OCI-LY1 (cell line): Measurements from ENCODE around the gene TMEM184B.

Experiments
- H2AFZ ChIP-seq: fragments of 200-600 bp; sonication (generic), shearing (Covaris generic); 2 replicates; pipeline ENCODE4 v1.6.0; 2014; ENCODE audit warnings: antibody characterized with exemption, mild to moderate bottlenecking, low read length
- H3F3A ChIP-seq: fragments of 200-600 bp; sonication (generic), shearing (Covaris generic); 2 replicates; pipeline ENCODE4 v1.6.0; 2014; ENCODE audit warnings: mild to moderate bottlenecking, antibody characterized with exemption, low read length, moderate library complexity; ENCODE audit not compliant: insufficient read depth
- H3K27ac ChIP-seq: fragments of 200-600 bp; sonication (generic); 2 replicates; pipeline ENCODE4 v1.5.1; 2014; ENCODE audit warnings: low read length, mixed run types, mild to moderate bottlenecking, low read depth; ENCODE audit not compliant: poor library complexity, severe bottlenecking
- H3K27me3 ChIP-seq: fragments of 200-600 bp; sonication (generic); 2 replicates; pipeline ENCODE4 v1.6.0; 2014; ENCODE audit warnings: antibody characterized with exemption, mild to moderate bottlenecking, low read length, moderate library complexity; ENCODE audit not compliant: insufficient read depth
- H3K36me3 ChIP-seq: fragments of 200-600 bp; sonication (generic); 2 replicates; pipeline ENCODE4 v1.6.1; 2014; ENCODE audit warnings: mild to moderate bottlenecking, antibody characterized with exemption, low read length, moderate library complexity, mixed read lengths; ENCODE audit not compliant: insufficient read depth
- H3K4me1 ChIP-seq: fragments of 200-600 bp; sonication (generic); 2 replicates; pipeline ENCODE4 v1.5.1; 2014; ENCODE audit warnings: mild to moderate bottlenecking, low read length, moderate library complexity; ENCODE audit not compliant: insufficient read depth, severe bottlenecking
- H3K4me2 ChIP-seq: fragments of 200-600 bp; sonication (generic), shearing (Covaris generic); 2 replicates; pipeline ENCODE4 v1.6.1; 2014; ENCODE audit warnings: low read length
- H3K4me3 ChIP-seq: fragments of 200-600 bp; sonication (generic); 2 replicates; pipeline ENCODE4 v1.5.1; 2014; ENCODE audit warnings: low read length, low read depth, mild to moderate bottlenecking, mixed read lengths; ENCODE audit not compliant: poor library complexity, severe bottlenecking
- H3K79me2 ChIP-seq: fragments of 200-600 bp; shearing (Covaris generic); 2 replicates; pipeline ENCODE4 v1.6.1; 2016; ENCODE audit warnings: mixed run types, low read length, mixed read lengths; ENCODE audit not compliant: insufficient read depth
- H3K9ac ChIP-seq: fragments of 200-600 bp; sonication (generic), shearing (Covaris generic); 2 replicates; pipeline ENCODE4 v1.6.1; 2014; ENCODE audit warnings: mild to moderate bottlenecking, low read length, mixed read lengths
- H3K9me2 ChIP-seq: fragments of 200-600 bp; sonication (generic), shearing (Covaris generic); 2 replicates; pipeline ENCODE4 v1.6.1; 2014; ENCODE audit warnings: low read depth, mild to moderate bottlenecking, low read length, mixed read lengths
- H3K9me3 ChIP-seq: fragments of 200-600 bp; shearing (Covaris generic); 2 replicates; pipeline ENCODE4 v1.6.1; 2014; ENCODE audit warnings: low read length, mixed read lengths
- H4K20me1 ChIP-seq: fragments of 200-600 bp; sonication (generic), shearing (Covaris generic); 2 replicates; pipeline ENCODE4 v1.6.0; 2016; ENCODE audit warnings: mild to moderate bottlenecking, low read length; ENCODE audit not compliant: insufficient read depth
- CTCF ChIP-seq: fragments of 200-600 bp; sonication (generic), shearing (Covaris generic); IDR thresholded peaks from 2 replicates; pipeline ENCODE4 v1.5.1; 2017; ENCODE audit warnings: mild to moderate bottlenecking, antibody characterized with exemption, low read length, moderate library complexity, mixed read lengths
- EZH2 ChIP-seq: fragments of 200-600 bp; sonication (generic), shearing (Covaris generic); IDR thresholded peaks from 2 replicates; pipeline ENCODE4 v1.8.0; 2017; ENCODE audit warnings: borderline replicate concordance, mixed run types, mild to moderate bottlenecking, antibody characterized with exemption, low read length, moderate library complexity, mixed read lengths

TMEM184B gene

GRCh38 chr22:38221908-38222796 lies 50.7 kb downstream of the TMEM184B start:
- Histone ChIP-seq H3K9me3 (no peaks in the 10 kb centered on the region), H3K27me3 (no peaks in the 10 kb centered on the region; the same call in 1 of the 2 replicates), H4K20me1 (no peaks in the 10 kb centered on the region), H3K9me2 (no peaks in the 10 kb centered on the region), H3K9ac (no peak overlapping the region), H3K27ac (no peak overlapping the region), H3K4me3 (no peak overlapping the region), H3K4me1 (no peaks in the 10 kb centered on the region), H3K4me2 (no peak overlapping the region), H2AFZ (no peak overlapping the region), H3K79me2 (no peaks in the 10 kb centered on the region), H3F3A (no peaks in the 10 kb centered on the region), H3K36me3 (no peaks in the 10 kb centered on the region)
- no peak for TF ChIP-seq CTCF
- TF ChIP-seq EZH2, result no peak

- no peaks in the 10 kb centered on the region for H3K36me3 ChIP-seq
- H2AFZ ChIP-seq, result no peak overlapping the region
- no peak overlapping the region for H3K4me3 ChIP-seq
- H3K27ac ChIP-seq, result no peak overlapping the region
- H3K9me3 ChIP-seq, result no peaks in the 10 kb centered on the region
- TF ChIP-seq CTCF, result no peak
- no peak for TF ChIP-seq EZH2
- no peaks in the 10 kb centered on the region for H3F3A ChIP-seq
- no peaks in the 10 kb centered on the region; the same call in 1 of the 2 replicates for H3K27me3 ChIP-seq
- H3K79me2 ChIP-seq, result no peaks in the 10 kb centered on the region
- H3K9ac ChIP-seq, result no peak overlapping the region
- no peaks in the 10 kb centered on the region for H3K4me1 ChIP-seq
- no peaks in the 10 kb centered on the region for H4K20me1 ChIP-seq
- H3K4me2 ChIP-seq, result no peak overlapping the region
- no peaks in the 10 kb centered on the region for H3K9me2 ChIP-seq
Measured at GRCh38 chr22:38221407-38221806, 51.4 kb downstream of the TMEM184B start.

- Histone ChIP-seq H3K4me3 (no peak overlapping the region), H3K4me1 (no peaks in the 10 kb centered on the region), H4K20me1 (no peaks in the 10 kb centered on the region), H3K79me2 (no peaks in the 10 kb centered on the region), H3K9me2 (no peaks in the 10 kb centered on the region), H3K36me3 (no peaks in the 10 kb centered on the region), H3F3A (no peaks in the 10 kb centered on the region), H3K27me3 (no peaks in the 10 kb centered on the region; the same call in 1 of the 2 replicates), H3K27ac (no peak overlapping the region), H3K9ac (no peak overlapping the region), H3K4me2 (no peak overlapping the region), H2AFZ (no peak overlapping the region), H3K9me3 (no peaks in the 10 kb centered on the region)
- TF ChIP-seq CTCF (no peak), EZH2 (no peak)
Measured at GRCh38 chr22:38220653-38221386, 52.0 kb downstream of the TMEM184B start.
